AG09319 (cell line): ENCODE results near the gene CCN5.

Experiments
- DNase-seq: peaks from one replicate; pipeline ENCODE4 v3.0.0-alpha.2; 2010; ENCODE audit warnings: low read depth; ENCODE audit errors: extremely low read depth
- CTCF ChIP-seq: IDR thresholded peaks from 2 replicates; pipeline ENCODE4 v1.5.1; 2011; ENCODE audit warnings: low read depth, mild to moderate bottlenecking, inconsistent platforms, low read length, moderate library complexity

CCN5 gene

GRCh38 chr20:44727039-44727438 lies 11.9 kb downstream of the CCN5 start:
- TF ChIP-seq CTCF = no peak
- no peak for DNase-seq

DNA sequence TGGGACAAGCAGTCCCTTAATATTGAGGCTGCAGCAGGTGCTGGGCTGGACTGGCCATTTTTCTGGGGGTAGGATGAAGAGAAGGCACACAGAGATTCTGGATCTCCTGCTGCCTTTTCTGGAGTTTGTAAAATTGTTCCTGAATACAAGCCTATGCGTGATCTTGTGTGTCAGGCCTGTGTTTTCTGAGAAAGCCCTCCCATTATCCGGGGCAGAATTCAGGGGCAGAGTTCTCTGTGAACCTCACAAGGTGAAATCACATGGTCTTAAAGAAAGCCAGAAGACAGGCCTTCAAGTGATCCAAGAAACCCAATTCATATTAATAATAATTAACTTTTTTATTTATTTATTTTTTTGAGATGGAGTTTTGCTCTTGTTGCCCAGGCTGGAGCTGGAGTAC lies 12.5 kb downstream of the CCN5 start:
- TF ChIP-seq CTCF = no peak
- DNase-seq = no peak

DNA sequence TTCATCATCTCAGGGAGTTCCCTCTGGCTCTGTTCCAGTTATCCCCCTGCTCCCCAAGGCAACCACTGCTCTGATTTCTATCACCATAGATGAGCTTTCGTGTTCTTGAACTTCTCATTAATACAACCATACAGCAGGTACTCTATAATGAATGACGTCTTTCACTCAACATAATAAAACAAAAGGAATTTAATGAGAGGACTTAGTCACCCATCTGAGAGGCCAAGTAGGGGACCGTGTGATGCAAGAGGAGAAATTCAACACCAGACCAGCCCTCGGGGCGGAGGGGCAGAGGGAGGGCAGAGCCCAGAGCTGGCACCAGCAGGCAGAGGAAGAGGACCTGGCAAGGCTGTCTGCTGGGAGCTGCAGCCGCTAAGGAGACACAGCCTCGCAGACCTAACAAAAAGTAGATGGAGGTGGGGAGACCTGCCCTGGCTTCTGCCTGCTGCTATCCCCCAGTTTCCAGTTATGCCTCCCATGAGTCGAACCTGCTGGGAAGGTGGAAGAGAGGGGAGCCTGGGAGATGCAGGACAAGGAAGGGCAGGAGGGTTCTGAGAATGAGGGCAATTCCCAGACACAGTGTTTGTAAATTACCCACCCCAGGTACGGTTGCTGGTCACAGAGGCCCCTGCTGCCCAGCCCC lies 13.8 kb downstream of the CCN5 start:
- no peak for DNase-seq
- no peak for TF ChIP-seq CTCF

DNA sequence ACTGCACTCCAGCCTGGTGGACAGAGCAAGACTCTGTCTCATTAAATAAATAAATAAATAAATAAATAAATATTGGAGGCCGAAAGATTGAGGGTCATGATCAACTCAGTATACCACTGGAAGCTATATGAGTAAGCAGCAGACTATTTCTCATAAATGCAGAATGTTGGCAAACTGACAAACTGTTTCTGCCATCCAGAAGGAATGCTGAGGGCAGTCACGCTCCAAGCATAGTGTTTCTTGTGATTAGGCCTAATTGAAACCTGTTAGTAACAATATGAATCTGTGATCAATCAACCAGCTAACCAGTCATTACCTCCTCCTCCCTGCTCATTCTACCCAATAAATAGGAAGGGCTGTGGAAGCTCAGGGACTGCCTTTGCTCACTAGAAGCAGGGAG lies 15.3 kb downstream of the CCN5 start:
- TF ChIP-seq CTCF = no peak
- DNase-seq = no peak

GRCh38 chr20:44731657-44732056 lies 16.5 kb downstream of the CCN5 start:
- TF ChIP-seq CTCF = no peak
- DNase-seq = no peak

- DNase-seq = no peak
- no peak for TF ChIP-seq CTCF
Measured at GRCh38 chr20:44732327-44732726, 17.2 kb downstream of the CCN5 start.

DNA sequence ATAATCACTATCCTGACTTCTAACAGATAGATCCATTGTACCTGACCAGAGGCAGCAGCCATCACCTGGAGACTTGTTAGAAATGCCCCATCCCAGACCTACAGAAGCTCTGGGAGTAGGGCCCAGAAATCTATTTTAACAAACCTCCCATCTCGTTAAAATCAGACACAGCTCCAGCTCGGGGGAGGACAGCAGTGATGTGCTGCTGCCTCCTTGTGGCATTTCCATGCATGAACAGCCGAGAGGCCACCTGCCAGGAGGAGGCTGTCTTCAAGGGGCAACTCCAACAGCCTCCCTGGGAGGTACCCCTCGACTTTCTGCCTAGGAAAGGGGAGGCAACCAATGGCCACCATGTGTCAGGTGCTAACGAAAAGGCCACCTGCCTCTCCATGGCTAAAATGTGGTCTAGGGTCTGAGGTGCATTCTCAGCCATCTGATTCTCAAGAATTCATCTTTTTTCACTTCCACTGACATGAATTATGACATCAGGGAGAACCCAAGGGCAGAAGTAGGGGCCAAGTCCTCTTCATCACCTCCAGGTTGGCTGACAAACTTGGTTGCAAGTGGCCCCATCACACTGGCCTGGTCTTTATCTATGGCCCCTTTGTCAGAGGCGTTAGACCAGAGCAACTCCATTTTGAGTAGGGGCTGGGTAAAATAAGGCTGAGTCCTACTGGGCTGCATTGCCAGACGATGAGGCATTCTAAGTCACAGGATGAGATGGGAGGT lies 18.3 kb downstream of the CCN5 start:
- peak; percentile 40 for DNase-seq
- peak; percentile 97 for TF ChIP-seq CTCF
